ENCODE measurements around the gene ZNF566.
"Not testable (repeated sequence)": the region's sequence is repeated elsewhere in the genome, so short reads cannot be mapped to it uniquely, and the experiment has no call there.

Gene ZNF566

GRCh38 chr19:36492689-36493453 lies 3.5 kb upstream of the ZNF566 start:
- not testable (repeated sequence) for H3K36me3 ChIP-seq (replicated peaks; ENCODE audit: low read depth, low read length); H3K27me3 ChIP-seq (ENCODE audit: low read depth, low read length); H2AFZ ChIP-seq (ENCODE audit: low read depth, low read length); H3K9ac ChIP-seq (ENCODE audit: low read length); H3K9me3 ChIP-seq (ENCODE audit: insufficient read depth, low read length); H4K20me1 ChIP-seq (ENCODE audit: insufficient read depth, low read length)
- Histone ChIP-seq H3K79me2 (ENCODE audit: low read length) (peaks cover 13% of the 10 kb centered on the region), H3K4me2 (ENCODE audit: low read length) (peak overlapping the region; percentile 59), H3K4me3 (ENCODE audit: low read length) (peak overlapping the region; percentile 49), H3K4me1 (ENCODE audit: low read length) (peaks cover 12% of the 10 kb centered on the region), H3K27ac (ENCODE audit: low read length) (0 out of 2 replicates have a peak overlapping the region, but pooled peaks have one; percentile 15)
- peak; percentile 72 for TF ChIP-seq CTCF (IDR thresholded peaks at IDR 0.05; ENCODE audit: low read depth, low read length)

- Histone ChIP-seq H3K4me3 (ENCODE audit: low read length) (peak overlapping the region; percentile 88), H3K79me2 (ENCODE audit: low read length) (peaks cover 31% of the 10 kb centered on the region), H3K27ac (ENCODE audit: low read length) (peak overlapping the region; percentile 92), H3K4me1 (ENCODE audit: low read length) (peaks cover 14% of the 10 kb centered on the region), H3K9ac (ENCODE audit: low read length) (peak overlapping the region; percentile 97), H3K4me2 (ENCODE audit: low read length) (peak overlapping the region; percentile 52)
- not testable (repeated sequence) for H2AFZ ChIP-seq (ENCODE audit: low read depth, low read length); H3K9me3 ChIP-seq (ENCODE audit: insufficient read depth, low read length); H3K27me3 ChIP-seq (ENCODE audit: low read depth, low read length); H3K36me3 ChIP-seq (replicated peaks; ENCODE audit: low read depth, low read length); H4K20me1 ChIP-seq (ENCODE audit: insufficient read depth, low read length)
Observed at GRCh38 chr19:36490846-36491245, 1.5 kb upstream of the ZNF566 start.

GRCh38 chr19:36489920-36490415 lies 607 bp upstream of the ZNF566 start:
- Histone ChIP-seq H4K20me1 (ENCODE audit: insufficient read depth, low read length) (no peaks in the 10 kb centered on the region), H3K9ac (ENCODE audit: low read length) (peak overlapping the region; percentile 97), H3K9me3 (ENCODE audit: insufficient read depth, low read length) (no peaks in the 10 kb centered on the region), H3K79me2 (ENCODE audit: low read length) (peaks cover 36% of the 10 kb centered on the region), H3K4me1 (ENCODE audit: low read length) (peaks cover 14% of the 10 kb centered on the region), H3K4me3 (ENCODE audit: low read length) (peak overlapping the region; percentile 88), H3K36me3 (replicated peaks; ENCODE audit: low read depth, low read length) (peaks cover 6% of the 10 kb centered on the region), H3K27me3 (ENCODE audit: low read depth, low read length) (no peaks in the 10 kb centered on the region), H3K4me2 (ENCODE audit: low read length) (peak overlapping the region; percentile 77), H2AFZ (ENCODE audit: low read depth, low read length) (peak overlapping the region; percentile 96), H3K27ac (ENCODE audit: low read length) (peak overlapping the region; percentile 92)
- TF ChIP-seq EZH2phosphoT487 (IDR thresholded peaks at IDR 0.05; ENCODE audit: low read depth) (no peak), CTCF (IDR thresholded peaks at IDR 0.05; ENCODE audit: low read depth, low read length) (no peak)

- H3K27ac ChIP-seq (ENCODE audit: low read length): peak overlapping the region; percentile 92
- H3K9ac ChIP-seq (ENCODE audit: low read length): peak overlapping the region; percentile 97
- H3K27me3 ChIP-seq (ENCODE audit: low read depth, low read length): no peaks in the 10 kb centered on the region
- peak overlapping the region; percentile 82 for H2AFZ ChIP-seq (ENCODE audit: low read depth, low read length)
- peaks cover 13% of the 10 kb centered on the region for H3K36me3 ChIP-seq (replicated peaks; ENCODE audit: low read depth, low read length)
- no peak for TF ChIP-seq CTCF (IDR thresholded peaks at IDR 0.05; ENCODE audit: low read depth, low read length)
- no peak for TF ChIP-seq EZH2phosphoT487 (IDR thresholded peaks at IDR 0.05; ENCODE audit: low read depth)
- H3K4me1 ChIP-seq (ENCODE audit: low read length): peaks cover 19% of the 10 kb centered on the region
- peak overlapping the region; percentile 79 for H3K4me2 ChIP-seq (ENCODE audit: low read length)
- H3K9me3 ChIP-seq (ENCODE audit: insufficient read depth, low read length): no peaks in the 10 kb centered on the region
- peaks cover 39% of the 10 kb centered on the region for H3K79me2 ChIP-seq (ENCODE audit: low read length)
- H3K4me3 ChIP-seq (ENCODE audit: low read length): peak overlapping the region; percentile 88
- H4K20me1 ChIP-seq (ENCODE audit: insufficient read depth, low read length): no peaks in the 10 kb centered on the region
Observed at GRCh38 chr19:36488846-36489117, 579 bp downstream of the ZNF566 start.
